DMS53 (cell line): ENCODE data around the gene RNPS1.
A peak's percentile ranks its signal among the peaks of the same experiment; 100 is the strongest.
"Not testable (repeated sequence)": the region's sequence is repeated elsewhere in the genome, so short reads cannot be mapped to it uniquely, and the experiment has no call there.

Experiments
- DNase-seq: peaks from one replicate; lab custom pipeline; 2025; lab: John Stamatoyannopoulos, UW

RNPS1 gene

DNA sequence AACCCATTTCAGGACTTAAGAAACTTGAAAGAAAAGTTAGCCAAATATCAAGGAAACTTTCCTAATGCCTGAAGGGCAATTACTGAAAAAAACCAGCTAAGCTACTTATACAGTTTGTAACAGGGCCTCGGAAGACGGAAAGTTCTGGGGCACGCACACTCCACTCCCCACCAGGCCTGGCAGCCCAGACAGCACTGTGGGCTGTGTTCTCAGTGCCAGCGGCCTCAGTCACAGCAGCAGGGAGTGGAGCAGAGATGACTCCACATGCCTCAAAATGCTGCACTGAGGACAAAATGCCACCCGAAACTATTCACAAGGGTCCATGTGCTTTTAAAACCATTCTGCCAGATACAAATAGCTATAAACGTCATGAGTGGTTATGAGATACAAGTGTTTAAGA lies 10.2 kb downstream of the RNPS1 start:
- DNase-seq = no peak

DNA sequence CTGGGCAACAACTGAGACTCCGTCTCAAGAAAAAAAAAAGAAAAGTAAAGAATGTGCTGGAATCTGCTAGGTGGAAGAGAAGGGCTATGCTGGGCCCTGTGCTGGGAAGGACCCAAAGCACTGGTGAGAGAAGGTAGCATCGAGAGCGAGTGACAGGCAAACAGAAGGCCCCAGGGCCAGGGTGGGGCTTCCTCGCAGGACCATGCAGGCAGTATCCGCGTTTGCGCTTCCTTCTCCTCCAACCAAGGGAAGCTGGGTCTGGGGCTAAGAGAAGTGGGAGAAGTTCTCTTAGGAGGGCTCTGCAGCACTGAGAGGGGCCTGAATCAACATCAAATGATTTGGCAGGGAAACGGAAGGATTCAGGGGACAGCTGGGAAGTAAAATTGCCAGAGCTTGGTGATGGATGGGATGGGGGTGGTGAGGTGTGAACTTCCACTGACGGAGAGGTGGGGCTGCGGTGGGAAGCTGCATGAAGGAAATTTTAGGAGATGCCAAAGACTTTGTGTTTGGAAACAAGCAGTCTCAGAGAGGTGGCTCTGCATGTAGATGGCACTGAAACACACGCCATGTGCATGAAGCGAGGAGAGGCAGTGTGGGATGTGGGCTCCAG lies 11.3 kb downstream of the RNPS1 start:
- DNase-seq = no peak

DNA sequence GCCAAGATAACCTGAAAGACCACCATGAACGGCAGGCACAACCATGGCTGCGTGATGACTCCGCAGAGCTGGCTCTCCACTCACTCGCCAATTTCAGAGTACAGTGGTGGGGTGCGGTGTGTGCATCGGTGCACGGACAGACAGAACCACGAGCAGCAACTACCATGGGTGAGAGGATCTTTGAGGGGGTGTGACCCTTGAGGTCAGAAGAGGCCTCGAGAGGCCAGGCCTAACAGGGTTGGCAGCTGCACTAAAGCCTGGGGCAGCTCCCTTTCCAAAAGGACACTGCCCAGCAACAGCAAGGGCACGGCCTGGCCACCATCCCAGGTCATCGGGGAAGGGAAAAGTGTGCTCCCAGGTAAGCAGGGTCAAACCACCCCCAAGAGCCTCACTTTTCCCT lies 14.6 kb downstream of the RNPS1 start:
- no peak for DNase-seq

DNA sequence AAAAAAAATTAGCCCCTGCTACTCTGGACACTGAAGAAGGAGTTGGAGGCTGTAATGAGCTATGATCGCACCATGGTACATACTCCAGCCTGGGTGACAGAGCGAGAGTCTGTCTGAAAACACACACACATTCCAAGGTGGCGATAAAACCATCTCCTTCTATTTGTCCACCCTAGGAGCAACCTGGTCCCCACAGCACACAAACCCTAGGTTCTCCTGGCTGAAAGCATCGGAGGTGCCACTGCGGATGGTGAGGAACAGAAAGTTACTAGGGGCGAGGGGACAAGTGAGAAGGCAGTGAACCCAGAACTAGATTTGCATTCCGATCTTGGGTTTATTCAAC lies 15.1 kb downstream of the RNPS1 start:
- peak; percentile 34 for DNase-seq

DNA sequence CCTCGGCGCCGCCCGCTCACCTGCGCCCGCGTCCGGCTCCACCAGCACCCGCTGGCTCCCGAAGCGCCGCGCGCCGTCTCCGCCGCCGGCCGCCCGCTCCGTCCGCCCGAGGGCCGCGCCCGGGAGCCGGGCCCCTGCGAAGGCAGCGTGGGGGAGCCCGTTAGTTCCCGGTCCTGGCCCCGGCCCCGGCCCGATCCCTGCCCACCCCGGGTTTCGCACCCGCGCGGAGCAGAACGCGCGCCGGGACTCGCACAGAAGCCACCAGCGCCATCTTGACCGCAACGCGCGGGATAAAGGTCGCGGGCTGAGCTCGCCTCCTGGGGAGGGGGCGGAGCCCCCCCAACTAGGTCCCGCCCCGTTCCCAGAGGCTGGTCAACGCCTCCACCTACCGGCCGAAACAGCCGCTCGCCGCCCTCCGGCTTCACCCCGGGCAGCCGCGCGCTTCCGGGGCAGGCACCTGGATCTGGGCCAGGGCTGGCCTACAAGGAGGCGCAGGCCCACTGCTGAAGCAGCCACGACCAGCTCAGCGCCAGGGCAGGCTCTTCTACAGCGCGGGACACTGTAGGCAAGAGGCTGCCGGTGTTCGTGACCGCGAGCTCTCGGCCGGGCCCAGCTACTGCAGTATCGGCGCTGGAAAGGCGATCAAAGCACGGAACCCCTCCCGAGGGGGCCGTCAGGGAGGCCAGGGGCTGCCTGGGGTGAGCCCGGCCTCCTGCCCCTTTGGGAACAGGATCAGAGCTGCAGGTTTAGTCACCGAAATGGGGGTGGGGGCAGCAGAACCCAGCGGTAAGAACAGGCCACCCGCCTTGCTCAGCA lies 16.4 kb downstream of the RNPS1 start, which contains the start of gene ECI1:
Gene ECI1 (minus strand): TSS at position 292 of the 816 bp plus-strand sequence. CDS start 21 bp downstream, at position 271.
- DNase-seq = peak; percentile 97

DNA sequence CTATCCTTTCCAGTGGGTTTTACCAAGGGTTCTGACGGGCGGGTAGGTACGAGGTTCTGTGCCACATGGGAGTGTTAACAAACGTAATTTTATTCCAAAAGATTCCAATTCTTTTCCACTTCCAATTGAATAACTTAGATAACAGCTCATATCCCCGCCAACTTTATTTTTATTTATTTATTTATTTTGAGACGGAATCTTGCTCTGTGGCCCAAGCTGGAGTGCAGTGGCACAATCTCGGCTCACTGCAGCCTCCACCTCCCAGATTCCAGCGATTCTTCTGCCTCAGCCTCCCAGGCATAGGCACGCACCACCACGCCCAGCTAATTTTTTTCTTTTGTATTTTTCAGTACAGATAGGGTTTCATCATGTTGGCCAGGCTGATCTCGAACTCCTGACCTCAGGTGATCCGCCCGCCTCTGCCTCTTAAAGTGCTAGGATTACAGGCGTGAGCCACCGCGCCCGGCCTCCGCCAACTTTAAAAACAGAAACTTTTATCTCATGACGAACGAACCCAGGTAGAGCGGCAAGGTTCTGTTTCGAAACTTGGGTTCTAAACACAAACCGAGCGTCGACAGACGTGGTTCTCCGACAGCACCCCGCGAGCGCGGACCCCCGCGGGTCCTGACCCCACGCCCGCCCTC lies 17.2 kb downstream of the RNPS1 start:
- peak; percentile 72 for DNase-seq

DNA sequence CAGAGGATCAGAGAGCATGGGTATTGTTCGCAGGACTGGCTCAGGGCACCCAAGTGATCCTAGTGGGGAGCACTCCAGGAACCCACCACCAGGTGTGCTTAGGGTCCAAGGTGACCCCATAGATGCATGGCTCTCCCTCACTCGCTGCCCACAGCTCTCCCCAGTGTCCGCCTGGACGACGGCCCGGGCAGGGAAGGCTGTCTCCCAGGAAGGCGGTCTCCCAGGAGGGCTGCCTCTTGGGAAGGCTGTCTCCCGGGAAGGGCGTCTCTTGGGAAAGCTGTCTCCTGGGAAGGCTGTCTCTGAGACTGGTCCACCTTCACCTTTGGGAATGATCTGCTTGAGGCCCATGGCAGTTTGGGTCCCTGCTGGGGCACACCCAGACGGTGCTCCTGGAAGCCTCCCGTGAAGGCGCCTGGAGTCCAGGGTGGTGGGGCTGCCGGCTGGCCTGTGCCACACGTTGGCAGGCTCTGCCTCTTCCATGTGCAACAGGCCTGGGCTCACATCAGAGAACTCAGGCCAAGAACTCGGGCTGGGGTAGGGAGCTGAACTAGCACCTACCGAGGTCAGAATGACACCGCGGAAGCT lies 21.5 kb downstream of the RNPS1 start:
- no peak for DNase-seq

DNA sequence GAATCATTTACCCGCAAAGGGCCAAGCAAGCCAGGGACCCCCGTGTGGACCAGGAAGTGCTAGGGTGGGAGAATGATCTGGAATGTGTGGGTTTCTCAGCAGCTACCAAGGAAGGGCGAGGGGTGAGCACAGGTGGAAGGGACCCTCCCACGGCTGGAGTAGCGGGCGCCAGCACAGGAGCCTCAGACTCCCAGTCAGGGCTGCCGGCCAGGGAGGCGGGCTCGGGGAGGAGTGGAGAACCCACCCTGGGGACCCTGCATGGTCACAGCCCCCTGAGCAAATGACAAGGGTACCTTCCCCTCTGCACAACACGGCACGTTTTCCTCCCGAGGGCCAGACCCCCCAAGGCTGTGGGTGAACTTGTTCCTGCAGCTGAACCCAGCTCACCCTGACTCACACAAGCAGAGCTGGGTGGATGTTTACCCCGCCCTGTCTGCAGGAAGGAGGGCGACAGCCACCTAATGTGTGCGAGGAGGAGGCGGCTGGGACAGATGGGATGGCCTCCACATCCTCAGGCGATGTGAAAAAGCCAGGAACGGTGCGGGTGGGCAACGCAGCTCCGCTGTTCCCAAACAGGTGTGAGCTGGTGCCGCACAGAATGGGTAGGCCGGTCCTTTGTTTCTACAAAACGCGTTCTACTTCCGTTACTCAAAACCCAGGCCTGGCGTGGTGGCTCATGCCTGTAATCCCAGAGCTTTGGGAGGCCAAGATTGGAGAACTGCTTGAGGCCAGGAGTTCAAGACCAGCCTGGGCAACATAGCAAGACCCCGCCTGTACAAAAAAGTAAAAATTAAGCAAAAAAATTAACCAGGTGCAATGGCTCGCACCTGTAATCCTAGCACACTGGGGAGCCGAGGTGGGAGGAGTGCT lies 22.8 kb downstream of the RNPS1 start:
- DNase-seq = no peak

DNA sequence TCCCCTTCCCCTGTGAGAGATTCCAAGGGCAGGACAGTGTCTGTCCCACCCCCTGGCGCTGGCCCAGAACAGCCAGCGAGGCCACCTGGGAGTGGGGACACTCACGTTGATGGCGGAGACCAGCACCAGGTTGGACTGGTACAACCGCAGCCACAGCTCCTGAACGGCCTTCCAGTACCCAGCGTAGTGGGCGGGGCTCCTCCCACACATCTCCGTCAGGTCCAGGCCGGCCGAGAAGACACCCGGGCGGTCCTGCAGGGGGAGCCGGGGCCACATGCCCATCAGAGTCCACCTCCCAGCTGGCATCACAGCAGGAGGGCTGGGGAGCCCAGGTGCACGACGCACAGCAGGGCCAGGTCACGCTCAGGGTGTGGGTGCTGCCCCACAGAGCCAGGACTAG lies 23.6 kb downstream of the RNPS1 start:
- DNase-seq = peak; percentile 19

DNA sequence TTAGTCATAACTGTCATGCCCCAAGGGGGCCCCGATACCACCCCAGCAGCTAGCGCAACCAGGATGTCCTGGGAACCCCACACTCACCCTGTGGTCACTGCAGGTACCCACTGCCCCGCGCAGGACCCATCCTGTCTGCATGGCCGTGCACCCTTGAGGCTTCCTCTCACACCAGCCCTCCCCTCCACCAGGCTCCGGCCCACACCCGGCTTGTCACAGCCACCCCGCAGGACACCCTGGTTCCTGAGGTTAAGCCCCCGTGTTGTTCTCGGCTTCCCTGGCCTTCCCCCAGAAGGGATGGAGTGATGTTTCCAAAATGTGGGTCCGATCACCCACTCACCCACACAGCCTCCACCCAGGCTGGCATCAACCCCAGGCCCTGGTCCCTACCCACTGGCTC lies 24.1 kb downstream of the RNPS1 start:
- no peak for DNase-seq

DNA sequence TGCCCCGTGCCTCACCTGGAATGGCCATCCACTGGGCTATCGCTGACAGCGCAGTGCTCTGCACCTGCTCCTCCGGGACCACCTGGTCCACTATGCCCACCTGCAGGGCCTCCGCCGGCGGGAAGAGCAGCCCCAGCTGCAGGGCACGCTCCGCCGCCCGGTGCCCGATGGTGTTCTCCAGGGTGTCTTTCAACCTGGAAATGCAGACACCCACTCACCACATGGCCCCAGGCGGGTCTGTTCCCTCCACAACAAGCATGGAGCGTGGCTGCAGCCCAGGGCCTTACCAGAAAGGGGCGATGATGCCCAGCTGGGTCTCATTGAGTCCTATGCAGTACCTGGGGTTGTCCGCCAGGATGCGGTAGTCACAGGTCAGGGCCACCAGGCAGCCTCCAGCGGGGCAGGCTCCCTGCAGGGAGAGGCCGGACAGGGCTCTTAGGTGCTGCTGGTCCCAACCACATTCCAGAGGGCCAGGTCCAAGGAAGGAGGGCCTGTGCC lies 24.8 kb downstream of the RNPS1 start:
- peak; percentile 33 for DNase-seq

DNA sequence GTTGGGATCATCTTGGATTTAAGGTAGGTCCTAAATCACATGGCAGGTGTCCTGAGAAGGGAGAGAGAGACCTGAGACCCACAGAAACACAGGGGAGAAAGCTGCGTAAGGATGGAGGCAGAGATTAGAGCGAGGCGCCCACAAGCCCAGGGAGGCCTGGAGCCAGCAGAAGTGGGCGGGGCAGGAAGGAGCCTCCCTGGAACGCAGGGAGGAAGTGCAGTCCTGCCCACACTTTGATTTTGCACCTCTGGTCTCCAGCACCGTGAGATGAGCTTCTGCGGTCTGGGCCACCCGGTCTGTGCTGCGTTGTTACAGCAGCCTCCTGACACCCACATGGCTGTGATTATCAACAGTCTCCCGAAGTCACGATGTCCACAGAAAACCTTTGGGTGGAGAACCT lies 25.3 kb downstream of the RNPS1 start:
- DNase-seq = no peak

DNA sequence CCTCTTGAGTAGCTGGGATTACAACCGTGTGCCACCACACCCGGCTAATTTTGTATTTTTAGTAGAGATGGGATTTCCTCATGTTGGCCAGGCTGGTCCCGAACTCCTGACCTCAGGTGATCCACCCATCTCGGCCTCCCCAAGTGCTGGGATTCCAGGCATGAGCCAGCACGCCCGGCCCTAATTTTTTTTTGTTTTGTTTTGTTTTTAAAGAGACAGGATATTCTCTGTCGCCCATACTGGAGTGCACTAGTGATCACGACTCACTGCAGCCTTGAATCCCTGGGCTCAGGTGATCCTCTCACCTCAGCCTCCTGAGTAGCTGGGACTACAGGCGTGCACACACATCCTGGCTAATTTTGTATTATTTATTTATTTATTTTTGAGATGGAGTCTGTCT lies 27.6 kb downstream of the RNPS1 start:
- not testable (repeated sequence) for DNase-seq

DNA sequence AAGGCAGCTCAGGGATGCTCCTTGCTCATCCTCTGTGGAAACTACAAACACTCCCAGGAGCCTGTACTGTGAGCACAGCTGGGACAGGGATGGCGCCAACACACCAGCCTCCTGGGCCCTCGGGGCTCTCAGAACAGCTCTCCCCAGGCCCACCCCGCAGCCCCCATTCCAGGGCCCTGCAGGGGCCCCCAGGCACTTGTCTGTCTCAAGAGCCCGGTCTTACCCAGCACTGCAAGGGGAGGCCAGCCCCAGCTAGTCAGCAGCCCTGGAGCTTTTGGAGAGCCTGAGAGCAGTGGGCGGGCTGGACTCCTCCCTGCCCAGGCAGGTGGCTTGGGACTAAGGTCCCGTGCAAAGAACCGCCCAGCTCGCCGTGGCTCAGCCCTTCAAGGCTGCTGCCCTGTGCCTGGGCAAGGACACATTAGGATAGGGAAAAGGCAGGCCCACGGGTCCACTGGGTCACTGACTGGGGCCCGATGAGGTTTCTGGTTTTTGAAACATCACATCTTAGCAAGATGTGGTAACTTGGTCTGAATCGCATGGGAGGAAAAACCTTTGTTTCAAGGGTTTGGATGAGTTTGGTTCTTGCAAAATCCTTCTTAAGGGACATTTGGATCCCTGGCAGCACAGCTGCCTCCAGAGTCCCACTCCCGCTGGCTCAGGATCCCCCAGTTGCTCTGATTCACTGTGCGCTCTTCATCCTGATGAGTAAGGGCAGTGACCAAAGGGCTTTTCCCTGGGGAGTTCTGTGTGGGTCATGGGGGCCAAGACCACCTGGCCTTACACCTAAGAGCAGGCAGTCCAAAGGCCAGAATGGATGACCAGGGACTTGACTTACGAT lies 28.9 kb downstream of the RNPS1 start:
- peak; percentile 82 for DNase-seq

DNA sequence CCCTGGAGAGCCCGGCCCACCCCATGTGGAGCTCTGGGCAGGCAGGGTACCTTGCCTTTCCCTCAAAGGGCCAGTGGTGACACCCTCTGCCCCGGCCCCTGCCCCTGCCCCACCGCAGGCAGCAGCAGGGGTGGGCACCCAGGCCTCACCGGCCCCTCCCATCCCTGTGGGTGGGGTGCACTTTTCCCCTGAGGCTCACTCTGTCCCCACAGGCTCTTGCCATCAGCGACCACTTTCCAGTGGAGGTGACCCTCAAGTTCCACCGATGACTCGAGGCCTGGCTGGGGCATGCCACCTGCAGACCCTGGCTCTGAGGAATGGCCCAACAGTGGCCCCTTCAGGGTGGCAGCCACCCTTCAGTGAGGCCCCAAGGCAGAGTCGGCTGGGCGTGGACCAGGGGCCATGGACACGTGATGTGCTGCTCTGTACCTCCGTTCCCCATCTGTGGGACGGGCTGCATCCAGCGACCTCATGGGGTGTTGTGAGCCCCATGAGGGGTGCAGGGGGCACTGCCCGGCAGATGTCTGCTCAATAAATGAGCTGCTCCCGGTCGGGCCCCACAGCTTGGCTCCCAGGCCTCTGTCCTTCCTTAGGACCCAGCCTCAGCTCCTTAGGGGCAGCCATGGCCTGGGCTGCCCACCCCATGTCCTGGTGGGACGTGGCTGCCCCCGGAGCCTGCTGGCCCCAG lies 29.6 kb downstream of the RNPS1 start:
- peak; percentile 20 for DNase-seq

DNA sequence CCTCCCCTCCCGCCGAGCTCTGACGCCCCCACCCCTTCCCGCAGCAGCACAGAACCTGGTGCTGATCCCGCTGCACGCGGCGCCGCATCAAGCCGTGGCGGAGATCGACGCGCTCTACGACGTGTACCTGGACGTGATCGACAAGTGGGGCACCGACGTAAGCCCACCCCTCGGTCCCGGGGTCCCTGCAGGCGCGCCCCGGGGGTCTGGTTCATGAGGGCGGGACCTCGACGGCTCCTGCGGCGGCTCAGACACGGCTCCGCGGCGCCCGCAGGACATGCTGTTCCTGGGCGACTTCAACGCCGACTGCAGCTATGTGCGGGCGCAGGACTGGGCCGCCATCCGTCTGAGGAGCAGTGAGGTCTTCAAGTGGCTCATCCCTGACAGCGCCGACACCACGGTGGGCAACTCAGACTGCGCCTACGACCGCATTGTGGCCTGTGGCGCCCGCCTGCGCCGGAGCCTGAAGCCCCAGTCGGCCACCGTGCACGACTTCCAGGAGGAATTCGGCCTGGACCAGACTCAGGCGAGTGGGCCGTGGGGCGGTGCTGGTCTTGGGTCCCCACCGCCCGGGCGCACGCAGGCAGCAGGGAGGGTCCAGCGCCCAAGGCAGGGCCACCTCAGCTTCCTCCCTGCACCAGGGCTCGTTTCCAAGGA lies 30.3 kb downstream of the RNPS1 start:
- DNase-seq = no peak

DNA sequence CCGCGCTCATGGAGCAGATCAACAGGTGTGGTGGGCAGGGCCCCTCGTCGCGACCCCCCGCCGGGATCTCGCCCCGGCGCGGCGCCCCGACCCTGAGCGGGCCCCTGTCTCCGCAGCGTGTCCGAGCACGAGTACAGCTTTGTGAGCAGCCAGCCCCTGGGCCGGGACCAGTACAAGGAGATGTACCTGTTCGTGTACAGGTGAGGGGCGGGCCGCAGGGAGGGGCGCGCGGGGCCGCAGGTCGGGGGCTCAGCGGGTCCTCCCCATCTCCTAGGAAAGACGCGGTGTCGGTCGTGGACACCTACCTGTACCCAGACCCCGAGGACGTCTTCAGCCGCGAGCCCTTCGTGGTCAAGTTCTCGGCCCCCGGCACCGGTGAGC lies 30.8 kb downstream of the RNPS1 start:
- DNase-seq = no peak

DNA sequence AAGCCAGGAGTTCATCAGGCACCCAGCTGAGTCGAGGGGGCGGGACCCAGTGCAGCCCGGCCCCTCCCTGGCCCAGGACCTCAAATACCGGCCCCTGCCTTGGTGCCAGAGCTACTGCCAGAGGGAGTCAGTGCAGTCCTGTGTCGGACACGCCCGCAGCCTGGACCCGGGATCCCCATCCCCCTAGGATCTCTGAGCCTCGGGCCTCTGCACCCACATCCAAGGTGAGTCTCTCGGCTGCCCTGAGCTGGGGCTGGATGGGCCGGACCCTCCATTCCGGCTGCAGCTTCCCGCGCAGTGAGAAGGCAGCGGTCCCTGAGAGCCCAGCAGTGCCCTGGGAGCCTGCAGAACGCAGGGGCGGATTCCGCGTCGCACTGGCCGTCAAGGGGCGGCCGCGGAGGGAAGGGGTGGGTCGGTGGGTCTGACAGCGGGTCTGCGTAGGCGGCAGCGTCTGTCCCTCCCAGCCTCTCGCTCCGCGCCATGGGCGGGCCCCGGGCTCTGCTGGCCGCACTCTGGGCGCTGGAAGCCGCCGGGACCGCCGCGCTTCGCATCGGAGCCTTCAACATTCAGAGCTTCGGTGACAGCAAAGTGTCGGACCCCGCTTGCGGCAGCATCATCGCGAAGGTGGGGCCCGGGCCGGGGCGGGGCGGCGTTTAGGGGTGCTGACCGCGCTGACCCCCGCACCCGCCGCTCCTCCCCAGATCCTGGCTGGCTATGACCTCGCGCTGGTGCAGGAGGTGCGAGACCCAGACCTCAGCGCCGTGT lies 31.4 kb downstream of the RNPS1 start, which contains the start of gene DNASE1L2:
Gene DNASE1L2 (plus strand): TSS at position 108 of the 765 bp plus-strand sequence. CDS start 373 bp downstream, at position 481.
- DNase-seq = peak; percentile 47
